GM18508 (cell line): Measurements from ENCODE around the gene TNFRSF1B.

Source experiments
- ATAC-seq: cut with Tn5 transposase; IDR thresholded peaks from one replicate; pipeline ENCODE4 v1.9.1; 2021; ENCODE audit warnings: moderate number of reproducible peaks; ENCODE audit not compliant: insufficient read depth, unreplicated experiment

Gene TNFRSF1B

GRCh38 chr1:12186679-12186985 is 19.8 kb downstream of the TNFRSF1B start:
- ATAC-seq, result no peak

GRCh38 chr1:12188115-12188514 is 21.3 kb downstream of the TNFRSF1B start:
- ATAC-seq, result no peak

DNA sequence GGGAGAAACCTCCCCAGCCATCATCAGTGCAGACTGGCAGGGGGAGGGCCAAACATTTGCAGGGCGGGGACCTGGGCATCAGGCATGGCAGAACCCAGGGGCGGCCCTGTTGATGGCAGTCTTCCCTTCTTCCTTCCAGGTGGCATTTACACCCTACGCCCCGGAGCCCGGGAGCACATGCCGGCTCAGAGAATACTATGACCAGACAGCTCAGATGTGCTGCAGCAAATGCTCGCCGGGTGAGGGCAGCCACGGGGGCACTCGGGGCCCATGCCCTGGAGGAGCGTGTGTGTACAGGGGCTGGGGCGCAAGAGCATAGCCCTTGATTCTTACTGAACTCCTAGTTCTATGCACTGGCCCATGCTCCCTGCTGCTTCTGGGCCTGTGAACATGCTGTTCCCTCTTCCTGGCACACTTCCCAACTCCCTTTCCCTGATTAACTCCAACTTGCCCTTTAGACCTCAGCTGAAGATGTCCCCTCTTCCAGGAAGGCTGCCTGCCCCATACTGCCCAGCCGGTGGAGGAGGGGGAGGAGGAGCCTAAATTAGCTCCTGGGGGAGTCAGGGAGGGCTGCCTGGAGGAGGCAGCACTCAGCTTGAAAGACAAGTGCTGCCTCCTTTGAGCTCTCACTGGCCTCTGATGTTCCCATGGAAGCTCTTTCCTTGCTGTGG is 22.0 kb downstream of the TNFRSF1B start:
- ATAC-seq, result no peak

DNA sequence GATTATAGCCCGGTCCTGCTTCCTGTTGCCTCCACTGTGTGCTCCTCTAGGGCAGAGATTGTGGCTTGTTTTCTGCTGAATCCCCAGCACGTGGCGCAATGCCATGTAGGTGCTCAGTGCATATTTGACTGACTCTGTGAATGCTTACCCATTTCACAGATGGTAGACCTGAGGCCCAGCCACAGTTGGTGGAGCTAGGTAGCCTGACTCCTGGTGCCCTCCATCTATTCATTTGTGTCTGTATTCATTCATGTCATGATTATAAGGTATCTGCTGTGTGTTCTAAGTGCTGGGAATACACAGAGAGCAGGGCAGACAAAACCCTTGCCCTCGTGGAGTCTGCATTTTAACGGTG is 22.5 kb downstream of the TNFRSF1B start:
- ATAC-seq, result no peak

- no peak for ATAC-seq
Measured at GRCh38 chr1:12191242-12192032, 24.6 kb downstream of the TNFRSF1B start.

- no peak for ATAC-seq
Measured at GRCh38 chr1:12194666-12195216, 27.9 kb downstream of the TNFRSF1B start.

- no peak for ATAC-seq
Measured at GRCh38 chr1:12195416-12195815, 28.6 kb downstream of the TNFRSF1B start.

DNA sequence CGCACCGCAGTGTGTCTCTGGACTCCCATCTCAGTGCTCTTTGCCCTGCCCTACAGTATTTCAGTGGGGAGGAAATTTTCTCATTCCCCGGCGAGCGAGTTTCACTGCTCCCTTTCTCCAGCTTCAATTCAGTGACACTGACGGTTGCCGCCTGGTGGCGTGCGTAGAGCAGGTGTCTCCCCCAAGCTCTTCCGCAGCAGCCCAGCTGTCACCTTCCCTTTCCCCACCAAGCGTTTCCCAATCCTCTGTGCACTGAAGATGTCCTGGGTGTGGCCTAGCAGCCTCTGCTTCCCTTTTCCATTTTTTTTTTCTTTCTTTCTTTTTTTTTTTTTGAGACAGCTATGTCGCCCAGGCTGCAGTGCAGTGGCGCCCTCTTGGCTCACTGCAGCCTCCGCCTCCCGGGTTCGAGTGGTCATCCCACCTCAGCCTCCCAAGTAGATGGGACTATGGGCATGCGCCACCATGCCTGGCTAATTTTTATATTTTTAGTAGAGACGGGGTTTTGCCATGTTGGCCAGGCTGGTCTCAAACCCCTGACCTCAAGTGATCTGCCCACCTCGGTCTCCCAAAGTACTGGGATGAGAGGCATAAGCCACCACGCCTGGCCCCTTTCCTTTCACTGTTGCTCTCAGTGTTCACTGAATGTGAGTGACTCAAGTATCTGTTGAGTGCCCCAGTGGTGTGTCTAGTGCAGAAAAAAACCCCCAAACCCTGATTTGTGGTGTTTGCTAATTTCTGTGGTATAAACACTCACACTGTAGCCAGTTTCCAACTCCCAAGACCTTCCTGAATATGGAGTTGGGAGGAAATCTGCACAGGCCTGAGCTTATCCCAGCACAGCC is 30.1 kb downstream of the TNFRSF1B start:
- no peak for ATAC-seq

DNA sequence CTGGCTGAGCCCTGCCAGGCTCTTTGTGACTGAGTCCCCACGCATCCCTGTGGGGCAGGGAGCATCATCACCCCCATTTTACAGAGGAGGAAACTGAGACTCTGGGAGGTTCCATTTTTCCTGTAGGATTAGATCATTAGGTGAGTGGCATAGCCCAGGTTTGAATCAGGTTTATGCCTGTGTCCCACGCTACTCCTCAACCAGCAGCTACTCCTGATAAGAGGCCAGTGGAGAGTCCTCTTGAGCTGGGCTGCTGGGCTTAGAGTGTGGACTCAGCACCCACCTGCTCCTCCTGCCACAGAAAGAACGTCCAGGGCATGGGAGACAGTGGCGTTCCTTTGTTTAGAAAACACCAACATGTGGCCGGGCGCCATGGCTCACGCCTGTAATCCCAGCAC is 30.7 kb downstream of the TNFRSF1B start:
- ATAC-seq, result no peak

DNA sequence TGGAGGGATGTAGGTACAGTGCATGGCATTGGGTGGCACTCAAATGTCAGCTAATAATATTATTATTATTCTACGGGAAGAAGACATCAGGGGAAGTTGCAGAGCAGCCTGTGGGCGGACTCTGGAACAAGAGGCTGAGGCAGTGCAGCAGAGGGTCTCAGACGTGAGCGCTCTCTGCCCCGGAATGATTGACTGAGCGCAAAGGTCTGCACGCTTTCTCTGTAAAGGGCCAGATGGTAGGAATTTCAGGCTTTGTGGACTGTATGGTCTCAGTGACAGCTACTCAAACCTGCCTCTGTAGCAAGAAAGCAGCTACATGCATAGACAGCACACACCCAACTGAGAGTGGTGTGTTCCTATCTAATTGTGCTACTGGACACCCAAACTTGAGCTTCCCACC is 33.4 kb downstream of the TNFRSF1B start:
- ATAC-seq, result no peak

GRCh38 chr1:12201352-12202189 is 34.8 kb downstream of the TNFRSF1B start:
- ATAC-seq, result no peak

- no peak for ATAC-seq
Measured at GRCh38 chr1:12202190-12202497, 35.4 kb downstream of the TNFRSF1B start.

GRCh38 chr1:12202577-12202976 is 35.8 kb downstream of the TNFRSF1B start:
- ATAC-seq, result no peak

- ATAC-seq, result no peak
Measured at GRCh38 chr1:12203216-12204007, 36.6 kb downstream of the TNFRSF1B start.

DNA sequence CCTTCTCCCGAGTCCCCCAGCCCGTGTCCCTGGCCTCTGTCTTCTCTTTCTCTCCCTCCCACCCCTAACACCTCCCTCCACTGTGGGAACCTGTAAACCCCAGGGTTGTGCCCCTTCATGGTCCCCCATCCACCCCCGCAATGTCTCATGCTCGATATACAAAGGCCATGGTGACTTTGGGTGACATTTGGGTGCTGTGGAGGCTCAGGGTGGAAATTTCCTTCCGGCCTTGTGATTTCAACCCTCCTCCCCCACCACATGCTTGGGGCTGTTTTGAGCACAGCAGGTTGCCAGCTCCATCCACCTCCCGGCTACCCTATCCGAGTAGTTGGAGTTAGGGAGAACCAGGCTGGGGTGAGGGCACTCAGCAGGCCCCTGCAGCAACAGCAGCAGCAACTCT is 37.3 kb downstream of the TNFRSF1B start:
- ATAC-seq, result no peak

- ATAC-seq, result no peak
Measured at GRCh38 chr1:12204754-12205658, 38.2 kb downstream of the TNFRSF1B start.

GRCh38 chr1:12206238-12206637 is 39.4 kb downstream of the TNFRSF1B start:
- no peak for ATAC-seq

DNA sequence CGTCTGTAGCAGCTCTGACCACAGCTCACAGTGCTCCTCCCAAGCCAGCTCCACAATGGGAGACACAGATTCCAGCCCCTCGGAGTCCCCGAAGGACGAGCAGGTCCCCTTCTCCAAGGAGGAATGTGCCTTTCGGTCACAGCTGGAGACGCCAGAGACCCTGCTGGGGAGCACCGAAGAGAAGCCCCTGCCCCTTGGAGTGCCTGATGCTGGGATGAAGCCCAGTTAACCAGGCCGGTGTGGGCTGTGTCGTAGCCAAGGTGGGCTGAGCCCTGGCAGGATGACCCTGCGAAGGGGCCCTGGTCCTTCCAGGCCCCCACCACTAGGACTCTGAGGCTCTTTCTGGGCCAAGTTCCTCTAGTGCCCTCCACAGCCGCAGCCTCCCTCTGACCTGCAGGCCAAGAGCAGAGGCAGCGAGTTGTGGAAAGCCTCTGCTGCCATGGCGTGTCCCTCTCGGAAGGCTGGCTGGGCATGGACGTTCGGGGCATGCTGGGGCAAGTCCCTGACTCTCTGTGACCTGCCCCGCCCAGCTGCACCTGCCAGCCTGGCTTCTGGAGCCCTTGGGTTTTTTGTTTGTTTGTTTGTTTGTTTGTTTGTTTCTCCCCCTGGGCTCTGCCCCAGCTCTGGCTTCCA is 40.1 kb downstream of the TNFRSF1B start:
- ATAC-seq, result no peak
